Body of pancreas (tissue), 4 donors: Measurements from ENCODE around the gene TIMP1.

Experiments
- CTCF ChIP-seq, 7 experiments: fragments of 450-650 bp in 4 of 7; fragments of 200-600 bp in 3 of 7; sonication (generic) in 3 of 7; IDR thresholded peaks; one replicate each; pipeline ENCODE4 v1.5.1; 2016 to 2019; ENCODE audit warnings: antibody characterized with exemption in 7 of 7
- POLR2A ChIP-seq, 3 donors: fragments of 450-650 bp; IDR thresholded peaks; one replicate each; pipeline ENCODE4 v1.6.1; 2016; ENCODE audit warnings: antibody characterized with exemption in 3 of 3, mild to moderate bottlenecking in 2 of 3

GRCh38 chrX:47576021-47576898 is 6.0 kb upstream of the TIMP1 start:
- TF ChIP-seq POLR2A (IDR thresholded peaks at IDR 0.05) (no peak), CTCF (IDR thresholded peaks at IDR 0.05) (no peak)
